Fibroblast of peridontal ligament (primary cell): ENCODE measurements around the gene HIGD1B.

Experiments used
- DNase-seq: peaks from one replicate; pipeline ENCODE4 v3.0.0-alpha.2; 2010; ENCODE audit errors: extremely low read depth

Gene HIGD1B

DNA sequence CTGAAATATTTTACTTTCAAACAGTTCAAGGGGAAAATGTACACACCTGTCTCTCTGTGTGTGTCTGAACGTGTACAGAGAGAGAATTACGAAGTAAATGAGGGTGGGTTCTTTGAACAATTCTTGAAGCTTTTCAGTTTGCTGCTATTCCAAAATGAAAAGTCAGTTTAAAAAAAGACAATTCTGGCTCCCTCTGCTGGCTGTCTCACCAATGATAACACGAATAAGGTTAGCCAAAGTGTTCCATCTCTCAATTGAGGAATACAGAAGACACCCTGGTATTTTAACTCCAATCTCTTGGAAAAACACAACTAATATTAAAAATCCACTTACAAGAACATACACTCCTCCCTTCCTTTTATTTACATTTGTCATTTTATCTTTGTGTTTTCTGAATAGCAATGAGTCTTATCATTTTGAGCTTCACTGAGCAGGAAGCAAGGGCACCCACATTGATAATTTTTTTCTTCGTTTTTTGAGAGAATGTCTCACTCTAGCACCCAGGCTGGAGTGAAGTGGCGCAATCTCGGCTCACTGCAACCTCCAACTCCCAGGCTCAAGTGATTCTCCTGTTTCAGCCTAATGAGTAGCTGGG, 31.0 kb downstream of the HIGD1B start:
- peak; percentile 67 for DNase-seq

DNA sequence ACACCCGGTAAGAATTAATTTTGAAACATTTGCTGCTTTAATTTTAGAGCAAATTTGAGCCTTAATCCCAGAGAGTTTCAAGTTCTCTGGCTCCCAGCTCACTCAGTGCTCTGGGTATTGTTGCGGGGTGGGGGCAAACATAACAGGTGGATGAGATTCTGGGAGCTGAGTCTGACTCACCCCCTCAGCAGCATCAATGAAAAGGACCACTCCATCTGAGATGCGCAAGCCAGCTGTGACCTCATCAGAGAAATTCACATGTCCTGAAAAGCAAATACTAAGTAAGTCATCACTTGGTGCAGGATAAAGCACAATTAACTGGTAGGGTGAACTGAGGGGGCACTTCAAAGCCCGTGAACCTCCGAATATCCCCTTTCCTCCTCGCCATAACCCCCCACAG, 31.7 kb downstream of the HIGD1B start:
- no peak for DNase-seq

DNA sequence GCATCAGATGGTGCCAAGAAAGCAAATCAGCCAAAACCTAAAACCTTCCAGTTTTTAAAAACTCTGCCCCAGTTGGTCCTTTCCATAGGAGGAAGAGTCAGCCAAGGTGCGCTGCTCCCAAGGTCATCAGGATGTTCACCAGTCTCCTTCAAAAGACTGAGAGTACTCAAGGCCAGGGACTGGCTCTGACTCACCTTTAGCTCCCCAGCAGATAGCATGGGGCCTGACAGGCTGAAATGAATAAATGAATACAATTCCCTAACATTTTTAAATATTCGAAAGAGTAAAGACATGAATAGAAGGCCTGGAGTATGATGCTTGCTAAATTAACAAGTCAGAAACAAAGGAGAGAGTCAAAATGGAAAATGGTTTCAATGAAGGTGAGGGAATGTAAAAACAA, 32.4 kb downstream of the HIGD1B start:
- no peak for DNase-seq

DNA sequence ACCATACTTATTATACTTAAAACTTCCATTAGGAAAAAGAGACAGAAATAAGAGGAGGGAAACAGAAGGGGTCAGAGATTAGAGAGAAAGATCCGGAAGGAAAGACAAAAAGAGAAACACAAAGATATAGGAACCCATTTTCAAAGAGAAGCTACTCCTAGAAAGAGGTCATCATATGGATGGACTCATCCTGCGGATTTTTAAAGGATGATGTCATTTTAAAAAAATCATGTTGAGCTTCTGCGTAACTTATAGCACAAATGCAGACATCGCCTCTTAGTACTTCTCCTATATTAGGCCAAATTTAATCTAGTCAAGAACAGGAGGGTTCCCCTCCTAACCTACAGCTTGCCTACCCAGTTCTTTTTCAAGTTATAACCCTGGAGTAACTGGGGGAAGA, 33.5 kb downstream of the HIGD1B start:
- DNase-seq, result no peak

DNA sequence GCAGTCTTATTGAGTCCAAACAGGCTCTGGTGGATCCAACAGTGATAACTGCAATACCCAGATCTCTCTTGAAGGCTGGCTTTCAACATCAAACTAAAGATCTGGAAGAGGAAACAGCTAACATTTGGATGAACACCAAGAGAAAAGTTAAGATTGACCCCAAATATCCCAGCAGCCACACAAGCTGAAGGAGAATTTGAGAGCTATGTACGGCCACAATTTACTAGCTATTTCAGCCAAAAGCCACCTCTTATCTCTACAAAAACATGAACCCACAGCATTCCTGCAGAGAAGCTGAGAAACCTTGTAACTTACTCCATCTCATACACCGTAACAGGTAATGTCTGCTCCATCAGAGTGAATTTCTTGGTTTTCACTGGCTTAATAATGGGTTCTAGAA, 37.3 kb downstream of the HIGD1B start:
- no peak for DNase-seq

DNA sequence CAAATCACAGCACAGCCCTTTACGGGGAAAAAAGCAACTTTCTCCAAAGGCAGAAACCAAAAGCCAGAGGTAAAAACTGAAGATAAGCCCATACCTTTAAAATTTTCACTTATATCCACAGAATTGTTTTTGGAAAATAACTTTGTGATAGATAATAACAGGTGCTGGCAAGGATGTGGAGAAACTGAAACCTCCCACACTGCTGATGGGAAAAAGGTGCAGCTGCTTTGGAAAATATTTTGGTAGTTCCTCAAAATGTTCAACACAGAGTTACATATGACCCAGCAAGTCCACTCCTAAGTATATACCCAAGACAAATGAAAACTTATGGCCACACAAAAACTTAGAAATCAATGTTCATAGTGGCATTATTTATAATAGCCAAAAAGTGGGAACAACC, 39.3 kb downstream of the HIGD1B start:
- DNase-seq, result no peak

DNA sequence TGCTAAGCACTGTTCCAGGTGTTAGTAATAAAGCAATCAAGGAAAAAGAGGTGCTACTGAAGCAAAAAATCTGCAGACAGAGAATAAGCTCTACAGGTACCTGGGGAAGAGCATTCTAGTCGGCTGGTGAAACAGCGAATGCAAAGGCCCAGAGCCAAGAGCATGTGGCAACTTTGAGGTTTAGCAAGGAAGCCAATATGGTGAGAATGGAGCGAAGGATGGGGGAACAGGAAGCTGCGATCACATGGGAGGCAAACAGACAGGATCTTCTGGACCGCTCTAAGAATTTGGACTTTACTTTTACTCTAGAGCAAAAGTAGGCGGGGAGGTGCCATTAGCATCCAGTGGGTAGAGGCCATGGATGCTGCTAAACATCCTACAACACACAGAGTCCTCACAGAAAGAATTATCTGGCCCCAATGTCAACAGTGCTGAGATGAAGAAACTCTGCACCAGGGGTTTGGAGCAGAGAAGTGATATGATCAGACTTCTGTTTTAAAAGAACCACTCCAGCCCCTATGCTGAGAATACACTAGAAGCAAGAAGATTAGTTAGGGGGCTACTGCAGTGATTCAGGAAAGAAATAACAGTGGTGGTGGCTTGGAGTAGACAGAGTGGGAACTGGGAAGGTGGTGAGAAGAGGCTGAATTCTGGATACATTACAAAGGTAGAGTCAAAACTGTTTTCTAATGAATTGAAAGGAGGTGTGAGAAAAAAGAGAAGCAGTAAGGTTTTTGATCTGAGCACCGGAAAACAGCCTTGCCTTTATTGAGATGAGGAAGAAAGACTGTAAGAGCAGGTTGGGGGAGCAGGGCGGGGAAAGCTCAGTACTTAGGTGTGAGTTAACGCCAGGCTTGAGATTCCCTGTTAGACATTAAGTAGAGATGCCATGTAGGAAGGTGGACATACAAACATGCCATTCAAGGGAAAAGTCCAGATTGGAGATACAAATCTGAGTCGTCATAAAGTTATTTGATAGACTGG, 40.6 kb downstream of the HIGD1B start:
- DNase-seq, result no peak

DNA sequence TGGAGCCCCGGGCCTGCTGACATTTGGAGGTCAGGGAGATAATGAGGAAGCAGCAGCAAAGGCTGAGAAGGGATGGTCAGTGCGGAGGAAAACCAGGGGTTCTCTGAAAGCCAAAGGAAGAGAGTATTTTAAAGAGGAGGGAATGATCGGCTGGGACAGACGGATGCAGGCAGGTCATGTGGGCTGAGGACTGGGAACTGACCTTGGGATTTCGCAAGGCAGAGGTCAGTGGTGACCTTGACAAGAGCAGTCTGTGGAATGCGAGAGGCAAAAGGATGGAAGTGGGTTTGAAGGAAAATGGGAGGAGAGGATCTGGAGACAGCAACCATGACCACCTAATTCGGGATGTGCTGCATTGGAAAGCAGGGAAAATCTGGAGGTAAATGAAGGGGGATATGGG, 41.3 kb downstream of the HIGD1B start:
- DNase-seq, result no peak

DNA sequence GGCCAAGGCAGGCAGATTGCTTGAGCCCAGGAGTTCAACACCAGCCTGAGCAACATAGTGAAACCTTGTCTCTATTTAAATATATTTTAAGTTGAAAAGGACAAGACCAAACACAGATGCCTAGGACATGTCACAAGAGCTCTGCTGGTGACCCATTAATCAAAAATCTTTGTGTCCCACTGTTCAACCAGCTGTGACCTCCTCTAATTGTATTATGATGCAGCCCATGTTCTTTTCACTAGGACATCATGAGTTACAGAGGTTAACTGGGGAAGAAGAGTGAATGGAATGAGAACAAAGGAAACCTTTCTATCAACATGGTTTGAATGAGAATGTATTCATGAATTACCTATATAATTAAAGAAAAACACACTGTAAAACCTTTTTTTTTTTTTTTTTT, 44.6 kb downstream of the HIGD1B start:
- no peak for DNase-seq

DNA sequence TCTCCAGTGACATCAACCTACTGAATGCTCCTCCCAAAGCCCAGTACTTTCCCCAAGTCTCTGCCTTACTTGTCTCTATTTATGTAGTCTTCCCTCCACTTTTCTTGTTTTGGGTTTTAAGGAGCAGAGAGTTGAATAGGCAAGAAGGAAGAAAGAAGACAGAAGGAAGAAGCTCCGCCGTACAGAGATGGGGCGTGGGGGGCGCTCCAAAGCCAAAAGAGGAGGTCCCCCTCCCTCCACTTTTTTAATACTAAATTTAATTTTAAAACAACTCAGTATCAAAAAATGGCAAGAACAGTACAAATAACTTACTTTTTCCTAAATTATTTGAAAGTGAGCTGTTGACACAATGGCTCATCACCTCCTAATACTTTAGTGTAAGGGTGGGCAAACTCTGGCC, 47.0 kb downstream of the HIGD1B start:
- no peak for DNase-seq

DNA sequence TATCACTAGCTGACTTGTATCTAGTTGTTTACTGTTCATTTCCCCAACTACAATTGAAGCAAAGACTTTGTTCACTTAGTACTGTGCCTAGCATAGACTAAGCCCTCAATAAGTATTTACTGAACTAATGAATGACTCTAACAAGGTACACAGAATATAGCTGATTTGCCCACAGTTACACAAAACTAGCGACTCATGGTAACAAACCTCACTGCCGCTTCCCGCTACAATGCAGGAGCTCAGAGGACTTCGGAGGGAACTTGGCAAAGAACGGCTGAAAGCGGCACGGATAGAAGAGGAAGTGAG, 51.0 kb downstream of the HIGD1B start:
- DNase-seq, result no peak

DNA sequence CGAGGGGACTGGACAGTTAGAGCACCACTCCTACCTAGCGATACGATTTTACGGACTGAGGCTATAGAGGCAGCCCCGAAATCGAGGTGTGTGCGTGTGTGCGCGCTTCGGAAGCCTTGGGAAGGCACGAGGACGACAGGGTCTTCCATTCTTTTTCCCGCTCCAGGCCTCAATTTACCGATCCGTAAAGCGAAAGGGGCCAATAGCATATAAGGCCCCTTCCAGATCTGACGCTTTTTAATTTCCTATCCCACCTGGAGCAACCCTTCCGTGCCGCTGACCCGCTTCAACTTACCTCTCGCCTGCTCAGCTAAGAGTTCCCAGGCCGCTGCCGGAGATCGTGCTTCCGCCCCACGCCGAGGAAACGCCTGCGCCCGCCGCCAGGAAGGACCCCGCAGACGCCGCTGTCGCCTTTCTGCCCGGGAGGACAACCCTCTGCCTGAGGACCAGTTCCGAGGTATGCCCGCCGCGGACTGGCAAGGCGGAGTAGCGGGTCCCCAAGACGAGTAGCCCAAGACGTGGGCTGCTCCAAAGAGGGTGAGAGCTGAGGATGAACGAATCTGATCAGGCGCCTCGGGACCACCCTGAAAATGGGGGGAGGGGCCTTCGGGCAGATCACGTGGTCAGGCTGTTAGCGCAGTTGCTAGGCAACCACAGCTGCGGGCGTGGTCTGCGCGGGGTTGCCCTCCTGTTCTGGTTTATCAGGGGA, 51.5 kb downstream of the HIGD1B start, which contains the start of gene EFTUD2:
TSS of gene EFTUD2 (minus strand) at position 372 of the 709 bp plus-strand sequence. CDS start 4,924 bp downstream, outside the sequence.
- peak; percentile 87 for DNase-seq
